ENCODE results near the gene KMT2C. TPM values are rescaled to one million over a fixed set of nuclear protein-coding genes. Genes with fewer than 3 reads are reported as not detected.
A peak's percentile ranks its signal among the peaks of the same experiment; 100 is the strongest.
"Not testable (repeated sequence)": the region's sequence is repeated elsewhere in the genome, so short reads cannot be mapped to it uniquely, and the experiment has no call there.

KMT2C gene
- total and polyA plus RNA-seq, 10 donors: 5.3 to 147 (median 107) TPM

DNA sequence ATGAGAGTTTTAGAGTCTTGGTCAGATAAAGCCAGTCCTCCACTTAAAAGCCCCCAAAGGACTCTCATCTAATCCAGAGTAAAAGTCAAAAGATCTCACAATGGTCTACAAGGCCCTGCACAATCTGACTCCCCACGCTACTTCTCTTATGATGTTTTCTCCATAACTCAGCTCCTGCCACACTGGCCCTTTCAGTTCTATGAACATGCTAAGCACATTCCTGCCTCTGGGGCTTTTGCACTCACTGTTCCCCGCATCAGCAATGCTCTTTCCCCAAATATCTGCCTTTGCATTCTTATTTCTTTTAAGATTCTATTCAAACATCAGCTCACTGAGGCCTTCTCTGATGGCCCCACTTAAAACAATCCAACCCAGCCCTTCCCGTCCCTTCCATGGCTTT lies 41.6 kb downstream of the KMT2C start:
- peaks cover 0 to 84% (median 40%) of the 10 kb centered on the region in 6 donors for H3K4me1 ChIP-seq
- H3K27ac ChIP-seq; H3K27me3 ChIP-seq (replicated peaks in 1 of 7); H3K36me3 ChIP-seq; intact Hi-C loops (cut with DNase I; ENCODE audit: low total_unique reads); DNase-seq; H3K4me3 ChIP-seq; H3K9me3 ChIP-seq: not testable (repeated sequence)
- peak in 6 of 11 experiments; percentile 19 to 33 (median 26) for TF ChIP-seq CTCF (IDR thresholded peaks at IDR 0.05 in 8 of 11, conservative IDR thresholded peaks at IDR 0.05 in 3 of 11)
- WGBS, 5 donors: 58 to 72% (median 65%) methylated on average over 3 of the region's 3 CpGs

GRCh38 chr7:152392254-152392653 lies 43.5 kb downstream of the KMT2C start:
- Histone ChIP-seq H3K27me3 (replicated peaks in 1 of 7) (no peaks in the 10 kb centered on the region), H3K9me3 (no peaks in the 10 kb centered on the region), H3K36me3 (no peaks in the 10 kb centered on the region), H3K27ac (peak overlapping the region in 1 of 8 donors; percentile 12), H3K4me3 (no peak overlapping the region), H3K4me1 (peaks cover 0 to 85% (median 40%) of the 10 kb centered on the region in 6 donors)
- intact Hi-C loops (cut with DNase I; ENCODE audit: low total_unique reads): no loop called here
- TF ChIP-seq POLR2A (IDR thresholded peaks at IDR 0.05) (no peak), POLR2AphosphoS5 (IDR thresholded peaks at IDR 0.05) (no peak), CTCF (IDR thresholded peaks at IDR 0.05 in 8 of 11, conservative IDR thresholded peaks at IDR 0.05 in 3 of 11) (no peak)
- 82 to 100% (median 90%) methylated on average over 1 of the region's 1 CpG for WGBS, 5 donors
- DNase-seq: no peak

GRCh38 chr7:152386136-152386764 lies 49.6 kb downstream of the KMT2C start:
- H3K36me3 ChIP-seq; H3K9me3 ChIP-seq; H3K4me3 ChIP-seq; H3K27me3 ChIP-seq (replicated peaks in 1 of 7); intact Hi-C loops (cut with DNase I; ENCODE audit: low total_unique reads); DNase-seq; H3K27ac ChIP-seq: not testable (repeated sequence)
- H3K4me1 ChIP-seq: peaks cover 0 to 80% (median 19%) of the 10 kb centered on the region in 6 donors
- 46 to 60% (median 52%) methylated on average over 4 to 5 of the region's 5 CpGs for WGBS, 5 donors

DNA sequence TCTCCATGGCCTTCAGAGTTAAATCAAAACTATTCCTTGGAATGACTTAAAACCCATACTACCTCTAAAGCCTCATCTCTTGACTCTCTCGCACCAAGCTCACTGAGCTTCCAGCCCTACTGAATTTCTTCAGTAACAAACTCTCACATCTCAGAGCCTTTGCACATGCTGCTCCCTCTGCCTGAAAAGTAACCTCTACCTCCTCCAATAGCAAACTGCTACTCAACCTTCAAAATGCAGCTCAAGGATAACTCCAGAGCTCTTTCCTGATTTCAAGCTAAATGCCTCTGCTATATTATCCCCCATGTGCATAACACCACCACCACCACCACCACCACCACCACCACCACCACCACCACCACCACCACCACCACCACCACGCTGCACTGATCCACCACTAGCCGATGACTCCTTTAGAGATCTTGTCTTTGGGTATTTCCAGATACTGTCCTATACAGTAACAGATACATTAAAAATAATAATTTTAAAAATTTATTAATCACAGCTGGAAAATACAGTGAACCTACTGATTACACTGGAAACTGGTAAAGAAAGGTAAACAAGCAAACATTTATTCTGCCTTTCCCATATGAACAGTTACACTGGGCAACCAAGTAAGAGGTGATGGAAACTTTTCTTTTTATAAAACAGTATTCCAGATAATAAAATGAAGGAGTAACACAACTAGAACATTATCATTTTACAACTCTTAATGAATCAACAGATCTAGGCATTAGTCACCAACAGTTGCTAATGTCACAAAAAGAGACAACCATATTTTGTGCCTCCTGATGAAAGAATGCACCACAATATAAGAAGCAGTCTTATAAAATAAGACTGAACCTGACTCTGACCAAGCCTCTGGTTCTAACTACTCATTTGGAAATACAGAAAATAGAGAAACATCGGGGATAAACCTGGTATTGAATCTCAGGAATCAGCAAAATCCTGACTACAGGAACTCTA lies 51.3 kb downstream of the KMT2C start:
- WGBS, 5 donors: 48 to 65% (median 53%) methylated on average over 4 of the region's 4 CpGs
- DNase-seq; H3K4me3 ChIP-seq; H3K27me3 ChIP-seq (replicated peaks in 1 of 7); H3K9me3 ChIP-seq; intact Hi-C loops (cut with DNase I; ENCODE audit: low total_unique reads); H3K36me3 ChIP-seq; H3K27ac ChIP-seq: not testable (repeated sequence)
- peaks cover 0 to 72% (median 17%) of the 10 kb centered on the region in 6 donors for H3K4me1 ChIP-seq
